Fibroblast of mammary gland (primary cell): ENCODE data around the gene EYA2.

Source experiments
- DNase-seq: peaks from one replicate; pipeline ENCODE4 v3.0.0-alpha.2; 2010; ENCODE audit warnings: low read depth
- H3K4me3 ChIP-seq: 2 replicates; pipeline ENCODE4 v1.5.1; 2011; ENCODE audit warnings: low read depth, mild to moderate bottlenecking, low read length, moderate library complexity; ENCODE audit not compliant: control insufficient read depth
- CTCF ChIP-seq: conservative IDR thresholded peaks from 2 replicates; pipeline ENCODE4 v1.5.1; 2011; ENCODE audit warnings: low read depth, low read length, inconsistent platforms; ENCODE audit not compliant: control insufficient read depth, insufficient read depth

EYA2 gene

GRCh38 chr20:47036091-47036870, 141.6 kb downstream of the EYA2 start:
- H3K4me3 ChIP-seq: no peak overlapping the region
- DNase-seq: no peak
- no peak for TF ChIP-seq CTCF

- no peak for TF ChIP-seq CTCF
- no peak overlapping the region for H3K4me3 ChIP-seq
- no peak for DNase-seq
Observed at GRCh38 chr20:47038566-47039560, 144.2 kb downstream of the EYA2 start.

- no peak overlapping the region for H3K4me3 ChIP-seq
- DNase-seq: no peak
- TF ChIP-seq CTCF: no peak
Observed at GRCh38 chr20:47040506-47041125, 146.0 kb downstream of the EYA2 start.

GRCh38 chr20:47041396-47041899, 146.8 kb downstream of the EYA2 start:
- no peak for DNase-seq
- H3K4me3 ChIP-seq: no peak overlapping the region
- no peak for TF ChIP-seq CTCF

- H3K4me3 ChIP-seq: no peak overlapping the region
- TF ChIP-seq CTCF: no peak
- DNase-seq: no peak
Observed at GRCh38 chr20:47042464-47042863, 147.8 kb downstream of the EYA2 start.

GRCh38 chr20:47043086-47043485, 148.4 kb downstream of the EYA2 start:
- no peak for DNase-seq
- no peak for TF ChIP-seq CTCF
- H3K4me3 ChIP-seq: no peak overlapping the region
